K562 (cell line): ENCODE data around the gene PHF5A. TPM values are rescaled to one million over a fixed set of nuclear protein-coding genes. Genes with fewer than 3 reads are reported as not detected.

Experiments used
- ARHGAP35 ChIP-seq: fragments of 450-650 bp; IDR thresholded peaks from 2 replicates; pipeline ENCODE4 v1.6.1; 2018; ENCODE audit not compliant: partially characterized antibody
- BCOR ChIP-seq: fragments of 450-650 bp; IDR thresholded peaks from 2 replicates; pipeline ENCODE4 v1.6.1; 2016
- C11orf30 ChIP-seq: fragments of 450-650 bp; IDR thresholded peaks from 2 replicates; pipeline ENCODE4 v1.6.1; 2016; ENCODE audit warnings: low read depth, mild to moderate bottlenecking
- CAMTA2 ChIP-seq: fragments of 250-450 bp; sonication (Bioruptor Pico); conservative IDR thresholded peaks from 2 replicates; pipeline ENCODE4 v1.5.1; 2022
- CEBPG ChIP-seq, 3 experiments: fragments of 200-800 bp in 1 of 3; sonication (Bioruptor generic) in 1 of 3; sonication (generic) in 1 of 3; formaldehyde crosslinking in 1 of 3; IDR thresholded peaks in 2 of 3; conservative IDR thresholded peaks in 1 of 3; 2 replicates each; pipeline versions ENCODE4 v1.6.1 to v1.8.0; 2016 to 2022; ENCODE audit warnings: missing compliant biosample characterization in 2 of 3, missing genetic modification characterization in 2 of 3, mild to moderate bottlenecking in 1 of 3, missing genetic modification reagents in 1 of 3
- CHD1 ChIP-seq: fragments of 200-600 bp; sonication (generic); IDR thresholded peaks from one replicate; pipeline ENCODE4 v1.6.1; 2012; ENCODE audit warnings: mild to moderate bottlenecking, moderate library complexity, low read length, inconsistent platforms
- CSDE1 ChIP-seq, 2 experiments: fragments of 450-650 bp; IDR thresholded peaks; 2 replicates each; pipeline ENCODE4 v1.6.1; 2016; ENCODE audit warnings: mild to moderate bottlenecking in 1 of 2
- GTF2E2 ChIP-seq: fragments of 200-800 bp; sonication (Bioruptor generic); IDR thresholded peaks from 2 replicates; pipeline ENCODE4 v1.6.1; 2016; ENCODE audit warnings: missing genetic modification characterization, missing compliant biosample characterization
- GTF2F1 ChIP-seq: IDR thresholded peaks from 2 replicates; pipeline ENCODE4 v1.6.1; 2011; ENCODE audit warnings: low read depth, low read length, improper control_type of control experiment
- IRF9 ChIP-seq: fragments of 450-650 bp; IDR thresholded peaks from 2 replicates; pipeline ENCODE4 v1.6.1; 2016; ENCODE audit warnings: missing biosample characterization, missing genetic modification characterization
- MTA1 ChIP-seq: fragments of 450-650 bp; IDR thresholded peaks from 2 replicates; pipeline ENCODE4 v1.6.1; 2017; ENCODE audit warnings: borderline replicate concordance
- MXI1 ChIP-seq: IDR thresholded peaks from 2 replicates; pipeline ENCODE4 v1.6.1; 2011; ENCODE audit warnings: low read depth, mild to moderate bottlenecking, improper control_type of control experiment, low read length
- NEUROD1 ChIP-seq: fragments of 150-350 bp; IDR thresholded peaks from 2 replicates; pipeline ENCODE4 v1.6.1; 2014; ENCODE audit warnings: borderline replicate concordance, low read length, low read depth; ENCODE audit not compliant: partially characterized antibody
- NR2F6 ChIP-seq: fragments of 450-650 bp; formaldehyde crosslinking; IDR thresholded peaks from 2 replicates; pipeline ENCODE4 v1.4.0; 2020; ENCODE audit warnings: mild to moderate bottlenecking
- NUFIP1 ChIP-seq: fragments of 450-650 bp; IDR thresholded peaks from 2 replicates; pipeline ENCODE4 v1.6.1; 2018; ENCODE audit not compliant: partially characterized antibody
- POLR3G ChIP-seq: IDR thresholded peaks from 2 replicates; pipeline ENCODE4 v1.6.1; 2011; ENCODE audit not compliant: insufficient read length, insufficient replicate concordance; ENCODE audit errors: extremely low read depth
- SIN3B ChIP-seq: fragments of 450-650 bp; IDR thresholded peaks from 2 replicates; pipeline ENCODE4 v1.6.1; 2017; ENCODE audit warnings: low read depth, mild to moderate bottlenecking, moderate library complexity
- SRF ChIP-seq, 2 experiments: fragments of 250-450, 450-650 bp in 1 of 2; sonication (Bioruptor Pico) in 1 of 2; sonication (generic) in 1 of 2; formaldehyde crosslinking; IDR thresholded peaks; 2 replicates each; pipeline versions ENCODE4 v1.5.0 to v1.5.1; 2020 to 2022; ENCODE audit warnings: mild to moderate bottlenecking in 1 of 2, missing genetic modification reagents in 1 of 2
- SRSF3 ChIP-seq: fragments of 200-400 bp; formaldehyde crosslinking; IDR thresholded peaks from 2 replicates; pipeline ENCODE4 v1.6.1; 2016; ENCODE audit warnings: mild to moderate bottlenecking, low read length, moderate library complexity; ENCODE audit not compliant: insufficient read depth
- ZNF124 ChIP-seq: sonication (generic); formaldehyde crosslinking; IDR thresholded peaks from 2 replicates; pipeline ENCODE4 v1.8.1; 2022; ENCODE audit warnings: missing genetic modification reagents
- ZNF274 ChIP-seq: IDR thresholded peaks from 2 replicates; pipeline ENCODE4 v1.6.1; 2011; ENCODE audit warnings: low read depth, mild to moderate bottlenecking, low read length, moderate library complexity, borderline replicate concordance
- ZNF398 ChIP-seq: fragments of 250-450 bp; sonication (Bioruptor Pico); IDR thresholded peaks from 2 replicates; pipeline ENCODE4 v1.8.0; 2021; ENCODE audit warnings: moderate library complexity, mild to moderate bottlenecking, inconsistent platforms
- ZNF431 ChIP-seq: sonication (generic); formaldehyde crosslinking; IDR thresholded peaks from 2 replicates; pipeline ENCODE4 v1.8.0; 2022; ENCODE audit warnings: mild to moderate bottlenecking, missing genetic modification reagents
- ZNF740 ChIP-seq, 3 experiments: fragments of 200-800 bp in 1 of 3; sonication (Bioruptor generic) in 1 of 3; sonication (generic) in 1 of 3; formaldehyde crosslinking in 1 of 3; IDR thresholded peaks; 2 replicates each; pipeline versions ENCODE4 v1.6.1 to v1.8.0; 2016 to 2022; ENCODE audit warnings: mild to moderate bottlenecking in 2 of 3, missing compliant biosample characterization in 2 of 3, missing genetic modification characterization in 2 of 3, missing genetic modification reagents in 1 of 3
- polyA plus RNA-seq, 8 experiments: library from polyadenylated mRNA; depleted of rRNA in 4 of 8; stranded (reverse) in 5 of 8; unstranded in 3 of 8; fragments of >200 nt; fragmentation: Nextera tagmentation in 2 of 8; fragmentation: Illumina TruSeq in 1 of 8; extraction: Ambion mirVana in 2 of 8; extraction: Trizol in 1 of 8; gene quantifications; 2 replicates each; pipeline versions ENCODE4 v1.2.1 to v1.2.3, GENCODE V29; 2011 to 2014; ENCODE audit warnings: inconsistent platforms in 1 of 8, missing spikeins in 1 of 8
- total RNA-seq, 7 experiments: library from RNA; depleted of rRNA in 6 of 7; stranded (reverse); fragments of >200 nt in 6 of 7; fragmentation: Illumina TruSeq in 2 of 7; extraction: Trizol in 2 of 7; gene quantifications; 2 replicates each; pipeline versions ENCODE4 v1.2.1 to v1.2.3, GENCODE V29; 2011 to 2021; ENCODE audit warnings: low replicate concordance in 1 of 7
- TF ChIP-seq, protein P1 (sequence below): fragments of 450-650 bp; formaldehyde crosslinking; IDR thresholded peaks from 2 replicates; pipeline ENCODE4 v1.4.0; 2022; ENCODE audit warnings: mild to moderate bottlenecking, moderate library complexity

PHF5A gene
- total and polyA plus RNA-seq, 9 of the 15 experiments (the other 6 are each of a cell fraction or from before 2014, with no cell fraction given), result 14.2 to 144 (median 101) TPM

DNA sequence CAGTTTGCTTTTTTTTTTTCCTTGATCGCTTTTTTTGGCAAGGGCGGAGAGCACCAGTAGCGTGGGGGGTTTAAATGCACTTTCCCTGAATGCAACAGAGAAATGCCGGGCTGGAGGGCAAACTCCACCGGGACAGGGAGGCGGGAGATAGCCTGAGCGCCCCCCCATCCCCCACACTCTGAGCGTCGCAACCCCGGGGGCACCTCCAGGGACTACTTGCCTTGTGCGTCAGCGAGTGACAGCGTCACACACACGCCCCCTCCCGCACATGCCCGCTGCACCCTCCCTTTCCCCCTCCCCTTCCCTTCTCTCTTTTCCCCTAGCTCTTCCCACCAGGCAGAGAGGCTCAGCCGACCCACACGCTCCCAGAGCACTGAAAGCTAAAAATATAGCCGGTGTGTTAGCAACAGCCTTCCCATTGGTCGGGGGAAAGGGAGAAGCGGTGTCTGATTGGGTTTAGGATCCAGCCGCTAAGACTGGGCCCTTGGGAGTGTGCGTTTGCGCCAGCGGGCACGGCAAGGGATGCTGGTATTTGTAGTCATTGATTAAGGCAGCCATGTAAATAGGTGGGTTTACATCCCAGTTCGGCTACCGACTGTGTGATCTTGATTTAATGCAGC lies 20.2 kb downstream of the PHF5A start (continued):
- TF ChIP-seq CEBPG (CRISPR knock-in tag; IDR thresholded peaks at IDR 0.05) (no peak), CEBPG (tag; conservative IDR thresholded peaks at IDR 0.05 in 1 of 2, IDR thresholded peaks at IDR 0.05 in 1 of 2) (no peak), SRSF3 (no peak), BCOR (0 out of 2 replicates have a peak, but pooled peaks have one; percentile 19), ZNF431 (CRISPR knock-in tag) (no peak), C11orf30 (no peak), SIN3B (no peak), NUFIP1 (no peak), MTA1 (no peak), IRF9 (tag) (no peak), MXI1 (no peak), NEUROD1 (no peak), ZNF274 (no peak), NR2F6 (no peak), ZNF740 (CRISPR knock-in tag; IDR thresholded peaks at IDR 0.05) (peak; percentile 43; the same call in 1 of the 2 replicates), ZNF740 (tag; IDR thresholded peaks at IDR 0.05) (peak in 1 of 2 experiments; percentile 53; a peak in 1 of 4 replicates), CSDE1 (IDR thresholded peaks at IDR 0.05) (no peak), ARHGAP35 (no peak), CAMTA2 (no peak), ZNF124 (CRISPR knock-in tag) (no peak), GTF2F1 (no peak), POLR3G (no peak), CHD1 (no peak), SRF (CRISPR knock-in tag; IDR thresholded peaks at IDR 0.05) (no peak), ZNF398 (CRISPR knock-in tag) (no peak), GTF2E2 (no peak)
- TF ChIP-seq, protein P1, sequence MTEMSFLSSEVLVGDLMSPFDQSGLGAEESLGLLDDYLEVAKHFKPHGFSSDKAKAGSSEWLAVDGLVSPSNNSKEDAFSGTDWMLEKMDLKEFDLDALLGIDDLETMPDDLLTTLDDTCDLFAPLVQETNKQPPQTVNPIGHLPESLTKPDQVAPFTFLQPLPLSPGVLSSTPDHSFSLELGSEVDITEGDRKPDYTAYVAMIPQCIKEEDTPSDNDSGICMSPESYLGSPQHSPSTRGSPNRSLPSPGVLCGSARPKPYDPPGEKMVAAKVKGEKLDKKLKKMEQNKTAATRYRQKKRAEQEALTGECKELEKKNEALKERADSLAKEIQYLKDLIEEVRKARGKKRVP (CRISPR knock-in tag), result no peak
